HG02678 (cell line): Measurements from ENCODE around the gene FAM118B.
"Not testable (repeated sequence)": the region's sequence is repeated elsewhere in the genome, so short reads cannot be mapped to it uniquely, and the experiment has no call there.

ENCODE experiments used
- ATAC-seq: cut with Tn5 transposase; IDR thresholded peaks from one replicate; pipeline ENCODE4 v1.9.1; 2021; ENCODE audit warnings: mild to moderate bottlenecking, moderate library complexity; ENCODE audit not compliant: unreplicated experiment

FAM118B gene

DNA sequence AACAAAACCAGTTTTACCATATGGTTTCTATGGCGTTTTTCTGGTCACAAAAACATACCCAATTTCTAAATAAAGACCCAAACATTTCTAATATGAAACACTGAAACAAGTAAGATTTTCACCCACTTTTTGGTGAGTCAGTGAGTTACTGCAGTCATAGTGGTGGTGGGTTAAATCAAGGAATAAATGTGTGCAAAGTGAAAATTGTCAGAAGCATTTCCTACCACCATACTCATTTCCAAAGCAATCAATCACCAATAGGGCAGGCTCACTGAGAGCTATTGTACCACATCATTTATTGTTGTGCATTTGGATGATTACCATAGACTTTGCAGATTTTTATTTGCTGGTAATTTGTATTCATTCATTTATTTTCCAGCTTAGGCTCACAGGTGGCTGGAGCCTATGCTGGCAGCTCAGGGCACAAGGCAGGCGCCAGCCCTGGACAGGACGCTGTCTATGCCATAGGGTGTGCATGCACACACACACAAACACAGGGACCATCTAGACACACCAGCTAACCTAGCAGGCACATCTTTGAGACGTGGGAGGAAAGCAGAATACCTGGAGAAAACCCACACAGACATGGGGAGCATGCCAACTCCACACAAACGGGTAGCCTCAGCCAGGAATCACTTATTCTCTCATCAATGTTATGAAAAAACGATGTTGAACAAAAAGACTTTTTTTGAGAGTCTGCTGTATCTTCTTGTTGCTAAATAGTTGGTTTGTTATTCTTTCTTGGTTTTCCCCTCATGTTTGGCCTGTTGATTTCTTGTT is 5.1 kb downstream of the FAM118B start:
- ATAC-seq: no peak

- ATAC-seq: no peak
Observed at GRCh38 chr11:126217491-126217890, 5.9 kb downstream of the FAM118B start.

GRCh38 chr11:126219547-126219946 is 8.0 kb downstream of the FAM118B start:
- no peak for ATAC-seq

DNA sequence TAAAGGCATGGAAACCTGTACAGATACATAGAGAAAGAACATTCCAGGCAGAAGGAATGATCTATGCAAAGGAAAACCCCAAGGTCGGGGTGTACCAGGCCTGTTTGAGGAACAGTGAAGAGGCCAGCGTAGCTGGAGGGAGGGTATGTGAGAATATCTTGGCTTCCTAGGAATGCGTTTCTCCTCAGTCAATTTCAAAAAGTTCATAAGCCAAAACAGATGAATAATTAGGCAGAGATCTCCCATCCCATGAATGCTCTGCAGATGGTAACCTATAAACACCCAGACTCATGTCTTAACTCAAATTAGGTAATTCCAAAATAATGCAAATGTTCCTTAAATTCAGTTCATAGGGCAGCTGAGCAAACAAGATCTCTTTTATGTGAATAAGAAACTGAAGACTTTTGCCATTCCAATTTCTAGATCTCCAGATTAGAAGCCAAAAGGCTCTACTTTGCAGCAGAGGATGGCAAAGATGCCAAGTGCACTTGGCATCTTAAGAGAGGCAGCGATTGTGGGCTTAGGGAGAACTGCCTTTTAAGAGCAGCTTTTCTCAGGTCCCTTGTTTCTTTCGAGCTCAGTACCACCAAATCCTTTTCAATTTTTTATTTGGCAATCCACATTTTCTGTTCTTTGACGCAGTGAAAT is 13.2 kb downstream of the FAM118B start:
- no peak for ATAC-seq

- no peak for ATAC-seq
Observed at GRCh38 chr11:126225295-126225665, 13.7 kb downstream of the FAM118B start.

DNA sequence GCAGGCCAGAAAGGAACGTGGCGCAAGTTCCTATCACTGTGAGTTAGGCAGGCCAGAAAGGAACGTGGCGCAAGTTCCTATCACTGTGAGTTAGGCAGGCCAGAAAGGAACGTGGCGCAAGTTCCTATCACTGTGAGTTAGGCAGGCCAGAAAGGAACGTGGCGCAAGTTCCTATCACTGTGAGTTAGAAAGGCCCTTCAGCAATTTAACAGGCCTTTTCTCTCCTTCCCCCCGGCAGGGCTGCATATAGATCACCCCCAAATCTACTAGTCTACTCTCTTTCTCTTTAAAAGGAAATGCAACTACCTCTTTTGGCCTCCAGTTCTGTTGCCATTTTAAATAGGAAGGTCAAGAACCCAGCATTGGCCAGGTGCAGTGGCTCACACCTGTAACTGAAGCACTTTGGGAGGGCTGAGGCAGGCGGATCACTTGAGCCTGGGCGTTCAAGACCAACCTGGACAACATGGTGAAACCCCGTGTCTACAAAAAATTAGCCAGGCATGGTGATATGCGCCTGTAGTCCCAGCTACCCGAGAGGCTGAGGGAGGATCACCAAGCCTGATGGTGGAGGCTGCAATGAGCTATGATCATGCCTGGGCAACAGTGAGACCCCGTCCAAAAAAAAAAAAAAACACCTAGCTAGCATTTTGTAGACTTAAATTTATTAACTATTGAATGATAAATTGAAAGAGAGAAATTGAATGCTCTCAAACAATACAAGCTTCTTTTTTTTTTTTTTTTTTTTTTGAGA is 14.9 kb downstream of the FAM118B start:
- no peak for ATAC-seq

- ATAC-seq: no peak
Observed at GRCh38 chr11:126229858-126230540, 18.4 kb downstream of the FAM118B start.

GRCh38 chr11:126231725-126232459 is 20.3 kb downstream of the FAM118B start:
- no peak for ATAC-seq

DNA sequence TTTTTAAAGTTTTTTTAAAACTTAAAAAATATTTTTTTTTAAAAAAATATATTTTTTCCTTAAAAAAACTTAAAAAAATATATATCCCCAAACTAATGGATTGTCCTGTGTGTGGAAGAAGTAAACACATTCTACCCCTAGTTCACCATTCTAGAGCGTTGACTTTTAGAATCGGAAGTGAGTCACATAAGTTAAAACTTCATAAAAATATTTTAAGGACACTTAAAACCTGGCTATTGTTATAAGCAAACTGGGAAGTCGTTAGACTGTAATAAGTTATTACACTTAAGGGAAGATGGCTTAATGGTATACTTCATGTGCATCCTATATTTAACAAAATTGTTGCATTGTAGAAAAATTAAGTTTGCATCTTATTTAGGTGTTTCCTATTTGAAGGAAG is 21.1 kb downstream of the FAM118B start:
- ATAC-seq: no peak

DNA sequence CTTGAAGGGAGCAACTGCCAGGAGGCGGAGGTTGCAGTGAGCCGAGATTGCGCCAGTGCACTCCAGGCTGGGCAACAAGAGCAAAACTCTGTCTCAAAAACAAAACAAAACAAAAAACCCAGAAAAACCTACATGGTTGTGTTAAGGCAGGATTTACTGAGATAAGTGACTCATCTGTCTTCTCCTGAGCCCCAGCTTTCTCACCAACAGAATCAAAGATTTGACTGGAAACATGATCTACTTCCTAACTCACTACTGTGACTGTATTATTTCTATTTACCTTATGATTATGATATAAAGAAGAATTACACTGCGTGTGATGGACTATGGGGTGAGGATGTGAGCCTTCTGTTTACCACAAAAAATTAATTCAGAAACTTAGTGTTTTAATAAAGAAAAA is 21.8 kb downstream of the FAM118B start:
- no peak for ATAC-seq

DNA sequence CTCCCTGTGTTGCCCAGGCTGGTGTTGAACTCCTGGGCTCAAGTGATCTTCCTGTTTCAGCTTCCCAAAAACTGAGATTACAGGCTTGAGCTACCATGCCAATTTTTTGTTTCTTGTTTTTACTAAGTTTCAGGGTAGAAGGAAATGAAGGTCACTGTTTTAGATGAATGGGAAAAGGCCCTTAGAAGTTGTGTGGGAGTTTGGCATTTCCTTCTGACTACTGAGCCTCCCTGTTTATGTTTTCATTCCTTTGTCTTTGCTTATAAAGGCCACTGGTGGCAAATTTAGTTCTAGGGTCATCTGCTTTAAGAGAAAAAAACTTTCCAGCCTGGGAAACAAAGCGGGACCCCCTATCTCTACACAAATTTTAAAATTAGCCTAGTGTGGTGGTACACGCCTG is 35.1 kb downstream of the FAM118B start:
- no peak for ATAC-seq

- no peak for ATAC-seq
Observed at GRCh38 chr11:126253265-126253664, 41.7 kb downstream of the FAM118B start.

DNA sequence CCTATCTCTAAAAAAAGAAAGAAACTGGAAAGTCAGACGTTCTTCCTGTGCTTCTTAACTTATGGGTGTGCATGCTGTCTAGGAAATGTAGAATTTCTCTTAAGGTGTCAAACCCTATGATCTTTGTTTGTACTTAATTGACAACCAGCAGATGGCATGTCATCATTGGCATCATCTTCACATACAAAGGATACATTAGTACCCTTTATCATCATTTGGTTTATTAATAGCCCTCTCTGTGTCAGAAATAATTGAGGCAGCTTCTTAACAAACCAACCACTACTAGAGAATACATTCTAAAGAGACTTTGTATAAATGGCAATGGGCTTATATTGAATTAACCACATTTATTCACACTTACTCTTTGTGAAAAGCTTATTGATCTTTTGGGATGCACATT is 43.2 kb downstream of the FAM118B start:
- ATAC-seq: no peak

DNA sequence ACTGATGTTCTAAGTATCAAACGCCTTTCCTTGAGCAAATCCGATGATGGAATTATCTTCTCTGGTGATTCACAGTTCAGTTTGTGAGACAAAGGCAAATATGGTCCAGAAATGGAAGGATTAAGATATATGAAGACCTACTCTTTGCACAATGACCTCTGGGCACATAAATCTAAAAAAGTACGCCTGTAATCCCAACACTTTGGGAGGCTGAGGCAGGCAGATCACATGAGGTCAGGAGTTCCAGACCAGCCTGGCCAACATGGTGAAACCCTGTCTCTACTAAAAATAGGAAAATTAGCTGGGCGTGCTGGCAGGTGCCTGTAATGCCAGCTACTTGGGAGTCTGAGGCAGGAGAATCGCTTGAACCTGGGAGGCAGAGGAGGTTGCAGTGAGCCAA is 43.9 kb downstream of the FAM118B start:
- ATAC-seq: not testable (repeated sequence)

- ATAC-seq: no peak
Observed at GRCh38 chr11:126256216-126256615, 44.6 kb downstream of the FAM118B start.

GRCh38 chr11:126257144-126257543 is 45.6 kb downstream of the FAM118B start:
- no peak for ATAC-seq

- no peak for ATAC-seq
Observed at GRCh38 chr11:126257764-126258163, 46.2 kb downstream of the FAM118B start.

DNA sequence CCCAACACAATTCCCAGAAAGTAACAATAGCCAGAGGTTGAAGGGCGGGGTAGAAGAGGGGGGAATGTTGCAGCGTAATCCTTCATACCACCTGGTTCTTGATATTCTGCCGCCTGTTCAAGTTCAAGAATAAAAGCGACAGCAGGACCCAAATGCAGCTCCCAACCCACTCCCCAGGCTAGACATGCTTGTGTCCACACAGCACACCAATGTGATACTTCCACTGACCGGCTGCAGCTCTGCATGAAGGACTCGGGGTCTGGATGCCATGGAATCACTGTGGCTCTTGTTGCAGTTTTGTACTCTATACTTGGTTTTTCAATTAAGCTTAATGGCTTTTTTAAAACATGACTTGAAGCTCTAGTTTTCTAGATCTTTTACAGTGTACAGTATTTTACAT is 50.6 kb downstream of the FAM118B start:
- ATAC-seq: no peak

DNA sequence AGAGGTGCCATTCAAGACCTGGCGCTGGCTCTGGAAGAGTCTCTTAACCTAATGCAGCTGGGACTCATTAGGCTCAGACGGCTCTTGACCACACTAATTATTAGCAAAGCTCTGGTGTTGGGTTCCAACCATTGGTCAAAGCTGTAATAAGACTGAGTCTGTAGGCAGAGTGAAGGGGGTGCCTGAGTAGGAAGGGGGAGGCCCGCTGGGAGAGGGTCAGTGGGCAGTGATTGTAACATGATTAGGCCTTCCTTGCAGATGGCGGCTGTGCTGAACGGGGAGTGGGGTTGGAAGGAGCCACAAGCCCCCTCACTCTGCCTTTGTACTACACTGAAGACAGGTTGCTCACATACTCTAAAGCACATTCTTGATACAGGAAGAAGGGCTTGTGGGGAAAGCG is 51.9 kb downstream of the FAM118B start:
- no peak for ATAC-seq

- ATAC-seq: no peak
Observed at GRCh38 chr11:126265811-126266210, 54.2 kb downstream of the FAM118B start.

- no peak for ATAC-seq
Observed at GRCh38 chr11:126267650-126268049, 56.1 kb downstream of the FAM118B start.
